Mesendoderm (in vitro differentiated cells): ENCODE results near the gene SLC25A5.

ENCODE experiments used
- DNase-seq: peaks from one replicate; pipeline ENCODE4 v3.0.0; 2013
- H2AK5ac ChIP-seq: 2 replicates; pipeline ENCODE4 v1.6.1; 2013; ENCODE audit warnings: low read length, inconsistent platforms
- H2BK120ac ChIP-seq: 2 replicates; pipeline ENCODE4 v1.6.1; 2013; ENCODE audit warnings: low read depth, mild to moderate bottlenecking, low read length, moderate library complexity, mixed read lengths
- H2BK15ac ChIP-seq: replicated peaks from 2 replicates; pipeline ENCODE4 v1.6.1; 2013; ENCODE audit warnings: low read depth, mild to moderate bottlenecking, moderate library complexity
- H2BK5ac ChIP-seq: 2 replicates; pipeline ENCODE4 v1.6.1; 2013; ENCODE audit warnings: low read length, inconsistent platforms
- H3K18ac ChIP-seq: 2 replicates; pipeline ENCODE4 v1.6.1; 2013; ENCODE audit warnings: mild to moderate bottlenecking, low read length, mixed read lengths
- H3K23ac ChIP-seq: one replicate; pipeline ENCODE4 v1.6.1; 2013; ENCODE audit warnings: low read length
- H3K27ac ChIP-seq: 2 replicates; pipeline ENCODE4 v1.5.1; 2013; ENCODE audit warnings: low read depth, mild to moderate bottlenecking, inconsistent platforms, low read length, moderate library complexity
- H3K27me3 ChIP-seq: 2 replicates; pipeline ENCODE4 v1.6.1; 2013; ENCODE audit warnings: low read length, control low read depth, mild to moderate bottlenecking, inconsistent platforms; ENCODE audit not compliant: insufficient read depth, poor library complexity
- H3K36me3 ChIP-seq: 2 replicates; pipeline ENCODE4 v1.6.1; 2013; ENCODE audit warnings: low read length, inconsistent platforms; ENCODE audit not compliant: control insufficient read depth, insufficient read depth
- H3K4ac ChIP-seq: one replicate; pipeline ENCODE4 v1.6.1; 2013; ENCODE audit warnings: low read depth, mild to moderate bottlenecking, low read length, moderate library complexity
- H3K4me1 ChIP-seq: 2 replicates; pipeline ENCODE4 v1.6.1; 2013; ENCODE audit warnings: low read depth, low read length, inconsistent platforms; ENCODE audit not compliant: control insufficient read depth
- H3K4me2 ChIP-seq: 2 replicates; pipeline ENCODE4 v1.6.1; 2013; ENCODE audit warnings: low read length
- H3K4me3 ChIP-seq: 2 replicates; pipeline ENCODE4 v1.5.1; 2013; ENCODE audit warnings: mild to moderate bottlenecking, low read length
- H3K56ac ChIP-seq: one replicate; pipeline ENCODE4 v1.6.1; 2013; ENCODE audit warnings: low read length
- H3K79me1 ChIP-seq: 2 replicates; pipeline ENCODE4 v1.6.1; 2013; ENCODE audit warnings: low read length, inconsistent platforms
- H3K79me2 ChIP-seq: 2 replicates; pipeline ENCODE4 v1.6.1; 2013; ENCODE audit warnings: mild to moderate bottlenecking, low read length; ENCODE audit not compliant: control insufficient read depth, insufficient read depth
- H3K9ac ChIP-seq: 2 replicates; pipeline ENCODE4 v1.6.1; 2013; ENCODE audit warnings: low read length, inconsistent platforms
- H4K5ac ChIP-seq: one replicate; pipeline ENCODE4 v1.6.1; 2013; ENCODE audit warnings: low read length
- H4K8ac ChIP-seq: one replicate; pipeline ENCODE4 v1.6.1; 2013; ENCODE audit warnings: low read depth, mild to moderate bottlenecking, control low read depth, low read length, moderate library complexity
- WGBS: extraction: QIAGEN DNeasy Blood & Tissue Kit; methylation state at CpG from one replicate; pipeline ENCODE4 v1.1.7; 2013; ENCODE audit warnings: low lambda C conversion rate, missing lambda C conversion rate; ENCODE audit not compliant: insufficient coverage; ENCODE audit errors: extremely low coverage; 5-methylcytosine and 5-hydroxymethylcytosine counted together

The SLC25A5 gene

DNA sequence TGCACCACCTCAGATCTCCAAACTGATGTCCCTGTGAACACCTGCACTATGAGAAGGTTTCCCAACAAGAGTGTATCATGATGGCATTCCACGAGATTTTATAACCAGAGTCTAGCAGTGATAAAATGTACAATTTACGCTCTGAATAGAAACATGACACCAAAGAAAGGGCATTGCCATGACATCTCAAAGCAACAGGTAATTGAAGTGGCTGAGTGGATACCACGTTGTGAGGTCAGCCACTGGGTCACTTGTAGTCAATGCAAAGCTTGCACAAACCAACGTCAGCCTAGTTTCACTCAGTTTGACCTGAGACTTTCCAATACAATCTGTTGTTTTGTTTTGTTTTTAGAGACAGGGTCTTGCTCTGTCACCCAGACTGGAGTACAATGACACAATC is 15.0 kb upstream of the SLC25A5 start:
- WGBS = no CpG with 5 or more reads among the region's 4 CpGs
- H3K36me3 ChIP-seq = no peaks in the 10 kb centered on the region
- H3K9ac ChIP-seq = no peak overlapping the region
- DNase-seq = no peak
- H3K4me3 ChIP-seq = no peak overlapping the region
- H3K23ac ChIP-seq = no peak overlapping the region
- H3K4me2 ChIP-seq = no peak overlapping the region
- H2BK5ac ChIP-seq = no peak overlapping the region
- H3K56ac ChIP-seq = no peak overlapping the region
- H4K5ac ChIP-seq = no peak overlapping the region
- no peak overlapping the region for H2BK120ac ChIP-seq
- H3K4ac ChIP-seq = no peak overlapping the region
- H3K79me2 ChIP-seq = no peaks in the 10 kb centered on the region
- H4K8ac ChIP-seq = no peak overlapping the region
- no peaks in the 10 kb centered on the region for H3K79me1 ChIP-seq
- H2BK15ac ChIP-seq = no peak overlapping the region
- H3K27me3 ChIP-seq = no peaks in the 10 kb centered on the region
- H3K27ac ChIP-seq = no peak overlapping the region
- H2AK5ac ChIP-seq = no peak overlapping the region
- H3K18ac ChIP-seq = no peak overlapping the region
- H3K4me1 ChIP-seq = no peaks in the 10 kb centered on the region

GRCh38 chrX:119455264-119455663 is 13.0 kb upstream of the SLC25A5 start:
- no peak overlapping the region for H3K4ac ChIP-seq
- H2BK15ac ChIP-seq = no peak overlapping the region
- H3K4me2 ChIP-seq = no peak overlapping the region
- H4K5ac ChIP-seq = no peak overlapping the region
- H3K79me1 ChIP-seq = no peaks in the 10 kb centered on the region
- DNase-seq = no peak
- no peak overlapping the region for H3K56ac ChIP-seq
- WGBS = no CpG with 5 or more reads among the region's 1 CpG
- no peak overlapping the region for H3K4me3 ChIP-seq
- no peaks in the 10 kb centered on the region for H3K36me3 ChIP-seq
- no peaks in the 10 kb centered on the region for H3K4me1 ChIP-seq
- no peak overlapping the region for H2BK5ac ChIP-seq
- H2BK120ac ChIP-seq = no peak overlapping the region
- no peak overlapping the region for H3K9ac ChIP-seq
- H4K8ac ChIP-seq = no peak overlapping the region
- no peaks in the 10 kb centered on the region for H3K79me2 ChIP-seq
- H3K27ac ChIP-seq = no peak overlapping the region
- H3K23ac ChIP-seq = no peak overlapping the region
- H3K18ac ChIP-seq = no peak overlapping the region
- no peaks in the 10 kb centered on the region for H3K27me3 ChIP-seq
- no peak overlapping the region for H2AK5ac ChIP-seq

GRCh38 chrX:119459181-119459580 is 9.1 kb upstream of the SLC25A5 start:
- H4K5ac ChIP-seq = no peak overlapping the region
- H3K36me3 ChIP-seq = no peaks in the 10 kb centered on the region

DNA sequence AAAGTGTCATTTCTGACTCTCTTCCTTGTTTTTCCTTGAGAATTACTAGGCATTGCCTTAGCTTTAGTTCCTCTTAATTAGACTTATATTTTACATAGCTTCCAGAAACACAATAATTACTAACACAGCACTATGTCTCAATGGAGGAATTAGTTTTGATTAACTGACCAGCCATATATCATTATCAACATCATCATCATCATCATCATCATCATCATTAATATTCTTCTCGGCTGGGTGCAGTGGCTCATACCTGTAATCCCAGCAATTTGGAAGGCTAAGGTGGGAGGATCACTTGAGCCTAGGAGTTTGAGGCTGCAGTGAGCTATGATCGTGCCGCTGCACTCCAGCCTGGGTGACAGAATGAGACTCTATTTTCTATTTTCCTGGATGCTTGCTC is 2.7 kb upstream of the SLC25A5 start:
- no peak overlapping the region for H2BK15ac ChIP-seq
- no peaks in the 10 kb centered on the region for H3K27me3 ChIP-seq
- H2AK5ac ChIP-seq = no peak overlapping the region
- H3K4me3 ChIP-seq = no peak overlapping the region
- H3K56ac ChIP-seq = no peak overlapping the region
- peaks cover 5% of the 10 kb centered on the region for H3K79me2 ChIP-seq
- WGBS = no CpG with 5 or more reads among the region's 3 CpGs
- no peak overlapping the region for H3K4ac ChIP-seq
- no peak overlapping the region for H2BK120ac ChIP-seq
- no peak overlapping the region for H3K23ac ChIP-seq
- peaks cover 3% of the 10 kb centered on the region for H3K36me3 ChIP-seq
- H4K5ac ChIP-seq = no peak overlapping the region
- H3K27ac ChIP-seq = no peak overlapping the region
- H3K9ac ChIP-seq = no peak overlapping the region
- H3K4me2 ChIP-seq = no peak overlapping the region
- no peak overlapping the region for H3K18ac ChIP-seq
- no peaks in the 10 kb centered on the region for H3K4me1 ChIP-seq
- H2BK5ac ChIP-seq = no peak overlapping the region
- DNase-seq = no peak
- H3K79me1 ChIP-seq = peaks cover 2% of the 10 kb centered on the region
- H4K8ac ChIP-seq = no peak overlapping the region

More at GRCh38 chrX:119459181-119459580, 9.1 kb upstream of the SLC25A5 start:
- Histone ChIP-seq H3K4ac (no peak overlapping the region), H2AK5ac (no peak overlapping the region), H3K23ac (no peak overlapping the region), H3K27me3 (no peaks in the 10 kb centered on the region), H3K9ac (no peak overlapping the region), H3K56ac (no peak overlapping the region), H3K79me2 (no peaks in the 10 kb centered on the region), H3K79me1 (no peaks in the 10 kb centered on the region), H3K4me3 (no peak overlapping the region), H2BK120ac (no peak overlapping the region), H2BK5ac (no peak overlapping the region), H2BK15ac (no peak overlapping the region), H3K4me1 (no peaks in the 10 kb centered on the region), H3K18ac (no peak overlapping the region), H4K8ac (no peak overlapping the region), H3K4me2 (no peak overlapping the region), H3K27ac (no peak overlapping the region)
- no peak for DNase-seq
- WGBS = no CpG with 5 or more reads among the region's 4 CpGs

- Histone ChIP-seq H3K4ac (no peak overlapping the region), H4K5ac (no peak overlapping the region), H3K18ac (no peak overlapping the region), H2BK5ac (no peak overlapping the region), H2AK5ac (no peak overlapping the region), H2BK120ac (no peak overlapping the region), H3K56ac (no peak overlapping the region), H3K23ac (no peak overlapping the region), H2BK15ac (no peak overlapping the region), H3K4me3 (no peak overlapping the region), H3K4me1 (no peaks in the 10 kb centered on the region), H3K36me3 (peaks cover 4% of the 10 kb centered on the region), H3K79me2 (peaks cover 5% of the 10 kb centered on the region), H3K4me2 (no peak overlapping the region), H3K79me1 (peaks cover 2% of the 10 kb centered on the region), H3K27me3 (no peaks in the 10 kb centered on the region), H3K27ac (no peak overlapping the region), H4K8ac (no peak overlapping the region), H3K9ac (no peak overlapping the region)
- DNase-seq = no peak
- no CpG with 5 or more reads among the region's 3 CpGs for WGBS
Observed at GRCh38 chrX:119466970-119467369, 1.3 kb upstream of the SLC25A5 start.

- WGBS = no CpG with 5 or more reads among the region's 6 CpGs
- Histone ChIP-seq H3K23ac (no peak overlapping the region), H3K18ac (no peak overlapping the region), H3K79me2 (peaks cover 5% of the 10 kb centered on the region), H3K4ac (no peak overlapping the region), H2AK5ac (no peak overlapping the region), H3K56ac (no peak overlapping the region), H2BK5ac (no peak overlapping the region), H4K8ac (no peak overlapping the region), H3K27ac (no peak overlapping the region), H3K36me3 (peaks cover 4% of the 10 kb centered on the region), H3K4me1 (no peaks in the 10 kb centered on the region), H3K4me3 (no peak overlapping the region), H3K4me2 (no peak overlapping the region), H3K27me3 (no peaks in the 10 kb centered on the region), H4K5ac (no peak overlapping the region), H2BK15ac (no peak overlapping the region), H2BK120ac (no peak overlapping the region), H3K9ac (no peak overlapping the region), H3K79me1 (peaks cover 2% of the 10 kb centered on the region)
- DNase-seq = no peak
Observed at GRCh38 chrX:119467433-119467832, 811 bp upstream of the SLC25A5 start.
